Measurements from ENCODE around the gene PPP1R9A.

Gene PPP1R9A

DNA sequence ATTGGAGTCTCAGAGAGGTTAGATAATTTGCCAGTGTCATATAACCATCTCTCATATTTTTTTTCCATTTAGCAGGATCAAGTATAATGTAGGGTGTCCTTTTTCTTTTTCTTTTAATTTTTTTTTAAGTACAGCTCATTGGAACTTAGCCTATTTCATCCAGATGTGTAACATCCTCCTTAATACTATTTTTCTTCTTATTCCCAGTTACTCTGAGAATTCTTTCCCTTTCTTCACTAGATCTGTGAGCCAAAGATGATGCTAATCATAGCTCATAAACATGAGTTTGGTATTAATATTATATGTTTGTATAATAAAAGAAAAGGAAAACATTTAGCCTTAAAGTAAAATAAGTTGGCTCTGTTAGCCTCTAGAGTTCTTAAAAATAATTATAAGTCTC, 32.8 kb downstream of the PPP1R9A start:
- H3K4me3 ChIP-seq (ENCODE audit: low read length), result no peak overlapping the region
- no peaks in the 10 kb centered on the region for H3K36me3 ChIP-seq (ENCODE audit: control insufficient read depth, low read length)
- no peaks in the 10 kb centered on the region for H3K4me1 ChIP-seq (ENCODE audit: control insufficient read depth, low read length)
- no peaks in the 10 kb centered on the region for H3F3A ChIP-seq (ENCODE audit: control insufficient read depth, insufficient read depth)
- no peaks in the 10 kb centered on the region for H3K9me2 ChIP-seq (replicated peaks; ENCODE audit: control insufficient read depth, low read length)
- H3K27me3 ChIP-seq (ENCODE audit: control insufficient read depth, low read length), result no peaks in the 10 kb centered on the region
- H3K4me2 ChIP-seq (ENCODE audit: low read length), result no peak overlapping the region
- H4K20me1 ChIP-seq (ENCODE audit: control insufficient read depth, insufficient read depth, low read depth, low read length), result no peaks in the 10 kb centered on the region
- no peaks in the 10 kb centered on the region for H3K79me2 ChIP-seq (ENCODE audit: control insufficient read depth, low read length)
- H3K9me3 ChIP-seq (ENCODE audit: control insufficient read depth, insufficient read depth, low read length), result no peaks in the 10 kb centered on the region
- no peak for TF ChIP-seq EZH2phosphoT487 (IDR thresholded peaks at IDR 0.05; ENCODE audit: borderline replicate concordance, low read length)
- TF ChIP-seq, protein P1, sequence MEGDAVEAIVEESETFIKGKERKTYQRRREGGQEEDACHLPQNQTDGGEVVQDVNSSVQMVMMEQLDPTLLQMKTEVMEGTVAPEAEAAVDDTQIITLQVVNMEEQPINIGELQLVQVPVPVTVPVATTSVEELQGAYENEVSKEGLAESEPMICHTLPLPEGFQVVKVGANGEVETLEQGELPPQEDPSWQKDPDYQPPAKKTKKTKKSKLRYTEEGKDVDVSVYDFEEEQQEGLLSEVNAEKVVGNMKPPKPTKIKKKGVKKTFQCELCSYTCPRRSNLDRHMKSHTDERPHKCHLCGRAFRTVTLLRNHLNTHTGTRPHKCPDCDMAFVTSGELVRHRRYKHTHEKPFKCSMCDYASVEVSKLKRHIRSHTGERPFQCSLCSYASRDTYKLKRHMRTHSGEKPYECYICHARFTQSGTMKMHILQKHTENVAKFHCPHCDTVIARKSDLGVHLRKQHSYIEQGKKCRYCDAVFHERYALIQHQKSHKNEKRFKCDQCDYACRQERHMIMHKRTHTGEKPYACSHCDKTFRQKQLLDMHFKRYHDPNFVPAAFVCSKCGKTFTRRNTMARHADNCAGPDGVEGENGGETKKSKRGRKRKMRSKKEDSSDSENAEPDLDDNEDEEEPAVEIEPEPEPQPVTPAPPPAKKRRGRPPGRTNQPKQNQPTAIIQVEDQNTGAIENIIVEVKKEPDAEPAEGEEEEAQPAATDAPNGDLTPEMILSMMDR (IDR thresholded peaks at IDR 0.05; ENCODE audit: low read depth, low read length, poor library complexity, severe bottlenecking), result no peak
- no peak overlapping the region for H3K27ac ChIP-seq (ENCODE audit: low read depth, low read length)

DNA sequence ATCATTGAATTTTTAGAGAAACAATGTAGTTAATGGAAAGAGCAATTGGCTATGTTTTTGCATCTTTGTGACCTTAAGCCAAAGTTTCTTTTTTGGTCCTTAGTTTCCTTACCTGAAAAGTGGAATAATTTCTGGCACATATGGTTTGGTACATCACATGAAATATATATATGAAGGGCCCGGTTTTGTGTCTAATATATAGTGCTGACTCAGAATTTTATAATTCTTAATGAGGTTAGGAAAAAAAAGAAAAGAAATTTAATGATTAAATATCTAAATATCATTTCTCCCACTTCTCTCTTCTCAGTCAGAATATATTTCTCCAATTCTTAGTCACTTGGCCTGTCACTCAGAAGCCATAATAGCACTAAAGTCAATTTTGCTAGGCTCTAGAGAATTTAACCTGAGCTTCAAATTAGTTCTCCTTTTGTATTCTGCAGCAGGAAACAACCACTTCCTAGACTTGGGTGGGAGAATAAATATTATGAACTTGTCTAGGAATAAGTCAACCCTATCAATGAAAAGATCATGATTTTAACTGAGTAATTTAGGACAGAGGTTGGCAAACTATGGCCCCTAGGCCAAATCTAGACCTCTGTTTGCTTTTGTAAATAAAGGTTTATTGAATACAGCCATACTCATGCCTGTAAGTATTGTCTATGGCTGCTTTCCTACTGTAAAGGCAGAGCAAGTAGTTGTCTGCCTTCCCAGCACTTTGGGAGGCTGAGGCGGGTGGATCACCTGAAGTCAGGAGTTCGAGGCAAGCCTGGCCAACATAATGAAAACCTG, 34.6 kb downstream of the PPP1R9A start:
- no peaks in the 10 kb centered on the region for H4K20me1 ChIP-seq (ENCODE audit: control insufficient read depth, insufficient read depth, low read depth, low read length)
- no peaks in the 10 kb centered on the region for H3K79me2 ChIP-seq (ENCODE audit: control insufficient read depth, low read length)
- no peaks in the 10 kb centered on the region for H3K27me3 ChIP-seq (ENCODE audit: control insufficient read depth, low read length)
- H3K4me1 ChIP-seq (ENCODE audit: control insufficient read depth, low read length), result no peaks in the 10 kb centered on the region
- H3K4me2 ChIP-seq (ENCODE audit: low read length), result no peak overlapping the region
- H3K4me3 ChIP-seq (ENCODE audit: low read length), result no peak overlapping the region
- H3K36me3 ChIP-seq (ENCODE audit: control insufficient read depth, low read length), result no peaks in the 10 kb centered on the region
- H3K9me2 ChIP-seq (replicated peaks; ENCODE audit: control insufficient read depth, low read length), result no peaks in the 10 kb centered on the region
- TF ChIP-seq, protein P1 (IDR thresholded peaks at IDR 0.05; ENCODE audit: low read depth, low read length, poor library complexity, severe bottlenecking), result no peak
- no peak for TF ChIP-seq EZH2phosphoT487 (IDR thresholded peaks at IDR 0.05; ENCODE audit: borderline replicate concordance, low read length)
- no peaks in the 10 kb centered on the region for H3F3A ChIP-seq (ENCODE audit: control insufficient read depth, insufficient read depth)
- no peak overlapping the region for H3K27ac ChIP-seq (ENCODE audit: low read depth, low read length)
- H3K9me3 ChIP-seq (ENCODE audit: control insufficient read depth, insufficient read depth, low read length), result no peaks in the 10 kb centered on the region

DNA sequence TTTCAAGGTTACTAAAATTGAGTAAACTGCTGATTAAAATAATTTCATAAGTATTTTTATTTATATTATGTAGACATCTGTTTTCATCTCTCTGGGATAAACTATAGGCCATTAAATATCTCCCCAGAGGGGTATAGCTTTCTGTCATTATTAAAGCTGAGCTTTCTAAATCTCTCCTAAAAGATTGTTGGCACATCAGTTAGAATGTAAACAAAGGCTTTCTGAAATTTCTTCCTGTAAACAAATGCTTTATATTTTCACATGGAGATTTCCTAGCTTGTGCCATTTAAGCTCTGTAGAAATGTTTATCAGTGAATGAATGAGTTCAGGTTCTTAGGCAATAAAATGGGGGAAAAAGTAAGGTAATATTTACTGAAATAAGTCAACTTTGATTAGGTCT, 35.7 kb downstream of the PPP1R9A start:
- H3K9me2 ChIP-seq (replicated peaks; ENCODE audit: control insufficient read depth, low read length), result no peaks in the 10 kb centered on the region
- H3K9me3 ChIP-seq (ENCODE audit: control insufficient read depth, insufficient read depth, low read length), result no peaks in the 10 kb centered on the region
- no peaks in the 10 kb centered on the region for H3K36me3 ChIP-seq (ENCODE audit: control insufficient read depth, low read length)
- no peaks in the 10 kb centered on the region for H3F3A ChIP-seq (ENCODE audit: control insufficient read depth, insufficient read depth)
- H3K4me1 ChIP-seq (ENCODE audit: control insufficient read depth, low read length), result no peaks in the 10 kb centered on the region
- H3K79me2 ChIP-seq (ENCODE audit: control insufficient read depth, low read length), result no peaks in the 10 kb centered on the region
- H3K4me2 ChIP-seq (ENCODE audit: low read length), result no peak overlapping the region
- no peaks in the 10 kb centered on the region for H4K20me1 ChIP-seq (ENCODE audit: control insufficient read depth, insufficient read depth, low read depth, low read length)
- H3K4me3 ChIP-seq (ENCODE audit: low read length), result no peak overlapping the region
- H3K27me3 ChIP-seq (ENCODE audit: control insufficient read depth, low read length), result no peaks in the 10 kb centered on the region
- no peak for TF ChIP-seq EZH2phosphoT487 (IDR thresholded peaks at IDR 0.05; ENCODE audit: borderline replicate concordance, low read length)
- TF ChIP-seq, protein P1 (IDR thresholded peaks at IDR 0.05; ENCODE audit: low read depth, low read length, poor library complexity, severe bottlenecking), result no peak
- H3K27ac ChIP-seq (ENCODE audit: low read depth, low read length), result no peak overlapping the region

Measured in DOHH2 (cell line).